Activated CD4-positive, alpha-beta memory T cell treated with anti-CD3 and anti-CD28 coated beads, Interleukin-2, amount 10 ng/mL, durations not matched to agents 7 days and 5 days (primary cell): Measurements from ENCODE around the gene MCIDAS. TPM values are rescaled to one million over a fixed set of nuclear protein-coding genes. Genes with fewer than 3 reads are reported as not detected.
A peak's percentile ranks its signal among the peaks of the same experiment; 100 is the strongest.

ENCODE experiments used
- CTCF ChIA-PET: fragments of 350-600 bp; sonication (Branson Sonifier 250); formaldehyde crosslinking; loops from one replicate; lab custom pipeline; 2021; ENCODE audit warnings: antibody characterized with exemption, inconsistent platforms; lab: Charles Lee
- POLR2A ChIA-PET: fragments of 350-600 bp; sonication (Branson Sonifier 250); formaldehyde crosslinking; loops from one replicate; lab custom pipeline; 2021; ENCODE audit warnings: antibody characterized with exemption; lab: Charles Lee
- DNase-seq: peaks from one replicate; pipeline ENCODE4 v3.0.0-alpha.2; 2020
- H3K27ac Mint-ChIP-seq: one replicate; pipeline ENCODE4 v1.8.0; 2021; ENCODE audit warnings: mild to moderate bottlenecking, mixed read lengths
- H3K27me3 Mint-ChIP-seq: one replicate; pipeline ENCODE4 v1.8.0; 2021; ENCODE audit warnings: mixed read lengths
- H3K36me3 Mint-ChIP-seq: one replicate; pipeline ENCODE4 v1.8.0; 2021; ENCODE audit warnings: low read depth, mixed read lengths
- H3K4me1 Mint-ChIP-seq: one replicate; pipeline ENCODE4 v1.8.0; 2021; ENCODE audit warnings: mixed read lengths
- H3K4me3 Mint-ChIP-seq: one replicate; pipeline ENCODE4 v1.8.0; 2021; ENCODE audit warnings: mild to moderate bottlenecking, mixed read lengths
- H3K9me3 Mint-ChIP-seq: one replicate; pipeline ENCODE4 v1.8.0; 2021; ENCODE audit warnings: mixed read lengths
- total RNA-seq, 2 experiments: library from RNA; stranded (reverse); gene quantifications; one replicate each; pipeline ENCODE4 v1.2.3, GENCODE V29; 2021

Gene MCIDAS
- total RNA-seq, 2 experiments from 2014 or later: not detected

GRCh38 chr5:55219770-55220169 is 7.3 kb downstream of the MCIDAS start:
- Mint-ChIP-seq H3K4me1 (peaks cover 29% of the 10 kb centered on the region), H3K27me3 (peaks cover 73% of the 10 kb centered on the region), H3K9me3 (no peaks in the 10 kb centered on the region), H3K27ac (no peak overlapping the region), H3K36me3 (peaks cover 8% of the 10 kb centered on the region), H3K4me3 (no peak overlapping the region)
- no peak for DNase-seq
- POLR2A ChIA-PET: no interaction called here
- CTCF ChIA-PET: interaction anchor here (0.6 to 1.0 kb wide), 2 partner anchors 12 to 43 kb away, joined by 3 to 4 read pairs; no protein-coding TSS in a partner anchor

GRCh38 chr5:55218967-55219366 is 8.1 kb downstream of the MCIDAS start:
- H3K27me3 Mint-ChIP-seq: peaks cover 65% of the 10 kb centered on the region

GRCh38 chr5:55211184-55211874 is 15.8 kb downstream of the MCIDAS start:
- Mint-ChIP-seq H3K27me3 (peaks cover 10% of the 10 kb centered on the region), H3K9me3 (no peaks in the 10 kb centered on the region), H3K4me1 (no peaks in the 10 kb centered on the region), H3K36me3 (no peaks in the 10 kb centered on the region), H3K27ac (no peak overlapping the region), H3K4me3 (no peak overlapping the region)
- POLR2A ChIA-PET: no interaction called here
- no peak for DNase-seq
- CTCF ChIA-PET: interaction anchor here (0.8 to 1.9 kb wide), 3 partner anchors 22 to 35 kb away, joined by 3 to 4 read pairs (median 4); no protein-coding TSS in a partner anchor

More at GRCh38 chr5:55218967-55219366, 8.1 kb downstream of the MCIDAS start:
- POLR2A ChIA-PET: interaction anchor here (1.0 kb wide), 1 partner anchor 16 kb away, joined by 3 read pairs; no protein-coding TSS in a partner anchor
- Mint-ChIP-seq H3K4me3 (no peak overlapping the region), H3K9me3 (no peaks in the 10 kb centered on the region), H3K4me1 (peaks cover 28% of the 10 kb centered on the region), H3K27ac (no peak overlapping the region), H3K36me3 (peaks cover 8% of the 10 kb centered on the region)
- DNase-seq: no peak
- CTCF ChIA-PET: interaction anchor here (1.0 kb wide), 1 partner anchor 12 kb away, joined by 4 read pairs; no protein-coding TSS in a partner anchor

GRCh38 chr5:55205001-55205400 is 22.1 kb downstream of the MCIDAS start:
- no peaks in the 10 kb centered on the region for H3K9me3 Mint-ChIP-seq
- POLR2A ChIA-PET: no interaction called here
- CTCF ChIA-PET: no interaction called here
- no peaks in the 10 kb centered on the region for H3K36me3 Mint-ChIP-seq
- peaks cover 36% of the 10 kb centered on the region for H3K27me3 Mint-ChIP-seq
- no peak overlapping the region for H3K4me3 Mint-ChIP-seq
- no peak overlapping the region for H3K27ac Mint-ChIP-seq
- no peaks in the 10 kb centered on the region for H3K4me1 Mint-ChIP-seq
- no peak for DNase-seq

GRCh38 chr5:55191165-55191564 is 36.0 kb downstream of the MCIDAS start:
- DNase-seq: no peak
- Mint-ChIP-seq H3K27ac (no peak overlapping the region), H3K27me3 (peaks cover 53% of the 10 kb centered on the region), H3K4me3 (no peak overlapping the region), H3K9me3 (no peaks in the 10 kb centered on the region), H3K36me3 (no peaks in the 10 kb centered on the region), H3K4me1 (no peaks in the 10 kb centered on the region)
- CTCF ChIA-PET: no interaction called here
- POLR2A ChIA-PET: no interaction called here

GRCh38 chr5:55188656-55189540 is 38.2 kb downstream of the MCIDAS start:
- Mint-ChIP-seq H3K9me3 (no peaks in the 10 kb centered on the region), H3K27ac (no peak overlapping the region), H3K36me3 (no peaks in the 10 kb centered on the region), H3K4me3 (no peak overlapping the region), H3K27me3 (peaks cover 58% of the 10 kb centered on the region), H3K4me1 (no peaks in the 10 kb centered on the region)
- ChIA-PET POLR2A (no interaction called here), CTCF (interaction anchor here (0.9 to 1.2 kb wide), 2 partner anchors 13 to 22 kb away, joined by 3 to 6 read pairs; no protein-coding TSS in a partner anchor)
- no peak for DNase-seq

GRCh38 chr5:55187370-55187769 is 39.7 kb downstream of the MCIDAS start:
- peaks cover 56% of the 10 kb centered on the region for H3K27me3 Mint-ChIP-seq
- POLR2A ChIA-PET: no interaction called here
- H3K27ac Mint-ChIP-seq: no peak overlapping the region
- H3K36me3 Mint-ChIP-seq: no peaks in the 10 kb centered on the region
- no peak for DNase-seq
- H3K4me3 Mint-ChIP-seq: no peak overlapping the region
- CTCF ChIA-PET: interaction anchor here (1.1 kb wide), 1 partner anchor 23 kb away, joined by 4 read pairs; no protein-coding TSS in a partner anchor
- H3K9me3 Mint-ChIP-seq: no peaks in the 10 kb centered on the region
- H3K4me1 Mint-ChIP-seq: no peaks in the 10 kb centered on the region

- Mint-ChIP-seq H3K9me3 (no peaks in the 10 kb centered on the region), H3K4me1 (peaks cover 22% of the 10 kb centered on the region), H3K27me3 (peaks cover 72% of the 10 kb centered on the region), H3K27ac (no peak overlapping the region), H3K4me3 (no peak overlapping the region), H3K36me3 (no peaks in the 10 kb centered on the region)
- DNase-seq: no peak
- ChIA-PET POLR2A (no interaction called here), CTCF (no interaction called here)
Observed at GRCh38 chr5:55180016-55180415, 47.1 kb downstream of the MCIDAS start.

- POLR2A ChIA-PET: interaction anchor here (0.6 to 1.3 kb wide), 2 partner anchors 24 to 624 kb away, joined by 3 read pairs; no protein-coding TSS in a partner anchor
- H3K9me3 Mint-ChIP-seq: no peaks in the 10 kb centered on the region
- H3K27ac Mint-ChIP-seq: no peak overlapping the region
- no peak overlapping the region for H3K4me3 Mint-ChIP-seq
- peaks cover 81% of the 10 kb centered on the region for H3K27me3 Mint-ChIP-seq
- H3K4me1 Mint-ChIP-seq: peaks cover 38% of the 10 kb centered on the region
- DNase-seq: no peak
- H3K36me3 Mint-ChIP-seq: no peaks in the 10 kb centered on the region
- CTCF ChIA-PET: interaction anchor here (1.0 to 1.5 kb wide), 4 partner anchors 9 to 120 kb away, joined by 4 read pairs; no protein-coding TSS in a partner anchor
Observed at GRCh38 chr5:55177078-55177477, 50.0 kb downstream of the MCIDAS start.

GRCh38 chr5:55176176-55176818 is 50.8 kb downstream of the MCIDAS start:
- DNase-seq: peak; percentile 30
- Mint-ChIP-seq H3K27me3 (peaks cover 77% of the 10 kb centered on the region), H3K4me1 (peaks cover 39% of the 10 kb centered on the region), H3K36me3 (no peaks in the 10 kb centered on the region), H3K27ac (no peak overlapping the region), H3K9me3 (no peaks in the 10 kb centered on the region), H3K4me3 (peak overlapping the region; percentile 33)
- ChIA-PET POLR2A (interaction anchor here (0.6 to 1.3 kb wide), 2 partner anchors 24 to 836 kb away, joined by 3 read pairs; no protein-coding TSS in a partner anchor), CTCF (interaction anchor here (0.8 to 2.0 kb wide), 11 partner anchors 9 to 273 kb away, joined by 3 to 7 read pairs (median 4); partner anchors contain the start of genes CCNO and DHX29)

GRCh38 chr5:55175781-55176175 is 51.3 kb downstream of the MCIDAS start:
- Mint-ChIP-seq H3K9me3 (no peaks in the 10 kb centered on the region), H3K27ac (no peak overlapping the region), H3K36me3 (no peaks in the 10 kb centered on the region), H3K4me3 (peak overlapping the region; percentile 48), H3K27me3 (peaks cover 73% of the 10 kb centered on the region), H3K4me1 (peaks cover 39% of the 10 kb centered on the region)
- POLR2A ChIA-PET: interaction anchor here (0.6 to 1.3 kb wide), 2 partner anchors 25 to 837 kb away, joined by 3 read pairs; no protein-coding TSS in a partner anchor
- CTCF ChIA-PET: interaction anchor here (0.8 to 2.0 kb wide), 10 partner anchors 9 to 272 kb away, joined by 3 to 7 read pairs (median 4); partner anchors contain the start of genes CCNO and DHX29
- DNase-seq: no peak

- Mint-ChIP-seq H3K27ac (no peak overlapping the region), H3K4me3 (peak overlapping the region; percentile 72), H3K36me3 (no peaks in the 10 kb centered on the region), H3K9me3 (no peaks in the 10 kb centered on the region), H3K4me1 (peaks cover 39% of the 10 kb centered on the region), H3K27me3 (peaks cover 69% of the 10 kb centered on the region)
- ChIA-PET POLR2A (no interaction called here), CTCF (interaction anchor here (1.0 to 2.6 kb wide), 2 partner anchors 133 to 267 kb away, joined by 3 to 15 read pairs; partner anchors contain the start of genes DHX29 and MTREX)
- DNase-seq: no peak
Observed at GRCh38 chr5:55173687-55174230, 53.4 kb downstream of the MCIDAS start.
